GM19239 (cell line): ENCODE results near the gene BTG2.
"Not testable (repeated sequence)": the region's sequence is repeated elsewhere in the genome, so short reads cannot be mapped to it uniquely, and the experiment has no call there.

Experiments used
- DNase-seq: peaks from one replicate; pipeline ENCODE4 v3.0.0; 2011; ENCODE audit warnings: low spot score; ENCODE audit not compliant: insufficient read length
- FAIRE-seq: peaks from 2 replicates; lab custom pipeline; 2011; peaks lifted over from hg19 to GRCh38; lab: Jason Lieb, UNC

The BTG2 gene

DNA sequence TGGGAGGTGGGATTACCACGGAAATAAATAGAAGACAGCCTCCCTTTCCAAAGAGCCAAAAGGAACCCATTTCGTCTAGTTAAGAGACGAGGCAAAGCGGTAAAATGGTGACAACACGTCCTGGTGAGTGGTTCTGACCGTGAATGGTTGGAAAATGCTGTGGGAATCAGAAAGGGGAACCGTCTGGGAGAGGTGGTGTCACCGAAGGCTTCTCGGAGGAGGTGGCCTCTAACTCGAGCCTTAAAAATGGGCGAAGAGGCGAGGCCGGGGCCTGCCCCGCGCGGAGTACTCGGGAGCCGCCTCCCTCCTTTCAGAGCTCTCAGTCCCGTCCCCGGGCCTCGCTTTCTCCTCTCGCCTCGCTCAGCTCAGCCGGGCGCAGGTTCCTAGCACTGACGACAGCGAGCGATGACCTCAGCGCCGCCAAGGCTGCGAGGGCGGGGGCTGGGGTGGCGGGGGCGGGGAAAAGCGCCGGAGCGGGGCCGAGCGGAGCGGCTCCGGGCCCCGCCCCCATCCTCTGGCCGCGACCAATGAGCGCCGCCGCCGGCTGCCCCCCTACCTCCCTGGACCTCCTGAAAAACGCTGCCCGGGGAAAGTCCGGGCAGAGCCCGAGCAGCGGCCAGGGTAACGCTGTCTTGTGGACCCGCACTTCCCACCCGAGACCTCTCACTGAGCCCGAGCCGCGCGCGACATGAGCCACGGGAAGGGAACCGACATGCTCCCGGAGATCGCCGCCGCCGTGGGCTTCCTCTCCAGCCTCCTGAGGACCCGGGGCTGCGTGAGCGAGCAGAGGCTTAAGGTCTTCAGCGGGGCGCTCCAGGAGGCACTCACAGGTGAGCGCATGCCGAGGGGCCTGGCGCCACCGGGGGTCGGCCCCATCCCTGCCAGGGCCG is at the start of gene BTG2:
BTG2 (plus strand) TSS at position 601 of the 890 bp plus-strand sequence; CDS start at position 689, 88 bp downstream.
- no peak for FAIRE-seq

DNA sequence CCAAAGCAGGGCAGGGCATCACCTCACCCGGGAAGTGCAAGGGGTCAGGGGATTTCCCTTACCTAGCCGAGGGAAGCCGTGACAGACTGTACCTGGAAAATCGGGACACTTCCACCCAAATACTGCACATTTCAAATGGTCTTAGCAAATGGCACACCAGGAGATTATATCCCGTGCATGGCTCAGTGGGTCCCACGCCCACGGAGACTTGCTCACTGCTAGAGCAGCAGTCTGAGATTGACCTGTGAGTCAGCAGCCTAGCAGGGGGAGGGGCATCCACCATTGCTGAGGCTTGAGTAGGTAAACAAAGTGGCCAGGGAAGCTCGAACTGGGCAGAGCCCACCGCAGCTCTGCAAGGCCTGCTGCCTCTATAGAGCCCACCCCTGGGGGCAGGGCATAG is 48.7 kb upstream of the BTG2 start:
- FAIRE-seq, DNase-seq: not testable (repeated sequence)

More for the DNA sequence above, at the start of gene BTG2:
- DNase-seq: peak; percentile 70

DNA sequence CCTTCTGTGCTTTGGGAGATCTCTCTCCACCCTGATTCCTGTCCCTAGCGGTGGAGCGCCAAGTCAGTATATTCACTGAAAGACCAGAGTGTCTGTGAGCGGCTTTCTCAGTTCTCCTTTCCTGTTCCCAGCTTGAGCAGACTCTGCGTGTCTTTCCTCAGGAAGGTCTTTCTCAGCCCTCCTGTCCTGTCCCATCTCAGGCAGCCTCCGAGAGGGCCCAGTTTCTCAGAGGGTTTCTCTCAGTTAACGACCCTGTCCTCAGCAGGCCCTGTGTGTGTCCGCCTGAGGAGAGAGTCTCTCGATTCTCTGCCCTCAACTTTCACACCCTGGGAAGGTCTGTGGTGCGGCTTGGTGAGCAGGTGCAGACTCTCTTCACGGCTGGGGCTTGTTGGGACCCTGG is 41.8 kb upstream of the BTG2 start:
- DNase-seq (no peak), FAIRE-seq (no peak)

GRCh38 chr1:203264052-203264501 is 41.2 kb upstream of the BTG2 start:
- no peak for FAIRE-seq

GRCh38 chr1:203265541-203265940 is 39.8 kb upstream of the BTG2 start:
- DNase-seq (no peak), FAIRE-seq (no peak)

More at GRCh38 chr1:203264052-203264501, 41.2 kb upstream of the BTG2 start:
- DNase-seq: no peak

- FAIRE-seq, DNase-seq: not testable (repeated sequence)
Observed at GRCh38 chr1:203266140-203266539, 39.2 kb upstream of the BTG2 start.

DNA sequence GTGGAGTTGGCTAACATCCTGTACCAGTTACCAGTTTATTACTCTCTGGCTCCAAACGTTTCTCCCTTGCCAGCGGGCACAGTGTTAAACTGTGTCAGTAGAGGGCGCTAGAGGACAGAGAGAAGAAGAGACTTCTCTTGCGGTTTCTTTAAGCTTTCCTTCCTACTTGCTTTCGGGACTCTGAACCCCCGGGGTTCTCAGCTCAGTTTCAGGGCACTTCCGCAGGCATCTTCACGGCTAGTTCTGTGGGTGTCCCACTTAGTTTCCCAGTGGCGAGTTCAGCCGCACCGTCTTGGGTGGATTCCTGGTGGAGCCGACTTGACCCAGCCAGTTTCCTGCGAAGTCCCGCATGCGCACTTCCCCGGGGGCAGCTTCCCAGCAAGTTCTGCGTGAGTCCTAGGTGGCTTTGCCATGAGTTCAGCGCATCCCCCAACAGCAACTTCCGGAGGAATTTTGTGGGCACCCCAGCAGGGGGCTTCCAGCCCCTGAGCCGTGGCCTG is 37.9 kb upstream of the BTG2 start:
- FAIRE-seq (peak; percentile 87), DNase-seq (peak; percentile 63)

DNA sequence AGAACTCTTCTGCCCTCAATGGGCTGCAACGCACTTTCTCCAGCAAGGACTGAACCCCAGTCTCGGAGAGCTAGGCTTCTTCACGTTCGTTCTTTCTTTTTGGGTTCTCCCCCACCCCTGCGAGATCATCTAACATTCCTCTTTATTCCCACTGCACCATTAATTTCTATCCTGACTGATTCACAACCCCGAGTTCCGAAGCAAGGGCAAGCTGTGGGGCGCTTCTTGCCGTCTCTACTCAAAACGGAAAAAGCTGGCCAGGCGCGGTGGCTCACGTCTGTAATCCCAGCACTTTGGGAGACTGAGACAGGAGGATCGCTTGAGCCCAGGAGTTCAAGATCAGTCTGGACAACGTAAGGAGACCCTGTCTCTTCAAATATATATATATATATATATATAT is 37.4 kb upstream of the BTG2 start:
- DNase-seq (no peak), FAIRE-seq (no peak)

DNA sequence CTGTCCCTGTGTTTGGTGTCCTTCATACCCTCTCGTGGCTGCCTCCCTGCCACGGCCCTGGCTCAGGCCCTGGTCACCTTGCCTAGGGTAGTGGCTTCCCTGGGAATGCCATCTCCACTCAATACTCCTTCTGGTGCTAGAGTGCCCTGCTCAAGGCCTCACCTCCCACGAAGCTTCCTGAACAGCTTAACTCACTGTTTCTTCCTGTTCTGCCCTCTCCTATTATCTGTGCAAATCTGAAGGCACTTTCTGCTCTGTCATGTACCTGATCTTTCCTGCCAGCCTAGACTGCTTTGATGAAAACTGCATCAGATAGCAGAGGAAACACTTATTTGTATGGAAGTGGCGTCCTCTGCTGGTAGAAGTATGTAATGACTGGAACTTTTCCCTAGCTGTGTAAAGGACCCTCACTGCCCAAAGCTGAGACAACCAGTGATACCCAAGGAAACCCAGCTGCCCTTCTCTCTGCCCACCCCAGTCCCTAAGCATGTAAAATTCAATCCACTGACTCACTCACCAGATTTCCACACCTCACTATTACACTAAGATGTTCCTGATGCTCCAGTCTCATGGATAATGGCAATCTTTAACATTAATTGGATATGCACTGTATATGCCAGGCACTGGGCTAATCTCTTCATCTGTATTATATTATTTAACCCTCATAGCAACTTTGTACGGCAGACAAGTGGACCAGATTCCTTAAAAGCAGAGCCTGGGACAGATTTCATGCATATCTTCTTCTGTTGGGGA is 36.2 kb upstream of the BTG2 start:
- peak; percentile 70 for FAIRE-seq
- no peak for DNase-seq

GRCh38 chr1:203269654-203270020 is 35.7 kb upstream of the BTG2 start:
- FAIRE-seq (no peak), DNase-seq (no peak)

DNA sequence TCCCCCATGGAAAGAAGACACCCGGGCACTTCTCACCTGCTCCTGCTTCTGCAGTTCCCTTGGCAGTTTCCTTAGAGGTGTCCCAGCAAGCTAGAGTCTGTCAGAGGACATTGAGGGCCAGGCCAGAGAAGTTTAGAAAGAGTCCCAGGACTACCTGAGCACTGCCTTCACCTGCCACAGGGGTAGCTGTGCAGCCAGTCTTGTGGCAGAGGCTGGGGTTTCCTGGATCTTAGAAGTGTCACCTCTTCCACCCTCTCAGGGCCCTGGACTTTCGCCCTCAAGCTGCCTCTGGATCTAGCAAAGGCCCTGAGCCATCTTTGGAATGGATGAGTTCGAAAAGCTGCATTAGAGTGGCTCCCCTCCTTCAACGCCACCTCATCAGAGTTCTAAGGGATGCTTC is 34.9 kb upstream of the BTG2 start:
- FAIRE-seq: no peak

DNA sequence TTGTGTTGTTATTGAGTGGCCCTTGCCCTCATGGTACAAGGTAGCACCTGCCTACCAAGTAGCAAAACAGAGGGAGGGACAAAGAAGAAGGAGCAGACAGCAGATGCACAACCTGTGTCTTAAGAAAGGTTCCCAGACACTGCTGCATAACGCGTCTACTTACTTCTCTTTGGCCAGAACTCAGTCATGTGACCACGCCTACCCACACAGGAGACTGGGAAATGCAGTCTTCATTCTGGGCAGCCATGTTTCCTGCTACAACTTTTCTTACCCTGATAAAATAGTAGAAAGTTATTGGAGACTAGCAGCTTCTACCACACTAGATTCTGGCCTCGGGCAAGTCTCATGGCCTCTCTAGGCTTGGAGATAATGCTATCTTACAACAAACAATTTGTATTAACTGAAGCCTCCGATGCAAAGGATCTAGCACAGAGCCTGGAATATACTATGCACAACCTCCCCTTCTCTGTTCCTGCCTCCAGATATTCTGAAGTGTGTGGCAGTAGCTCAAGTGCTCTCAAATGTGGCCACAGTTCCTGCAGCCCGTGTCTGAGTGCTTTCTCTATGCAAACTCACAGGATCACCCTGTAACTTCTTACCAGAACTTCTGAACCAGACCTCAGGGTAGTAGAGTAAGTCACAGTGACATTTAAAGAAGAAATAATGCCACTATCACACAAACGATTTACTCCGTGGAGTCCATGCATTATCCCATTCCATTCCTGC is 34.1 kb upstream of the BTG2 start:
- DNase-seq (no peak), FAIRE-seq (peak; percentile 64)

More for the DNA sequence above, 34.9 kb upstream of the BTG2 start:
- DNase-seq: no peak

DNA sequence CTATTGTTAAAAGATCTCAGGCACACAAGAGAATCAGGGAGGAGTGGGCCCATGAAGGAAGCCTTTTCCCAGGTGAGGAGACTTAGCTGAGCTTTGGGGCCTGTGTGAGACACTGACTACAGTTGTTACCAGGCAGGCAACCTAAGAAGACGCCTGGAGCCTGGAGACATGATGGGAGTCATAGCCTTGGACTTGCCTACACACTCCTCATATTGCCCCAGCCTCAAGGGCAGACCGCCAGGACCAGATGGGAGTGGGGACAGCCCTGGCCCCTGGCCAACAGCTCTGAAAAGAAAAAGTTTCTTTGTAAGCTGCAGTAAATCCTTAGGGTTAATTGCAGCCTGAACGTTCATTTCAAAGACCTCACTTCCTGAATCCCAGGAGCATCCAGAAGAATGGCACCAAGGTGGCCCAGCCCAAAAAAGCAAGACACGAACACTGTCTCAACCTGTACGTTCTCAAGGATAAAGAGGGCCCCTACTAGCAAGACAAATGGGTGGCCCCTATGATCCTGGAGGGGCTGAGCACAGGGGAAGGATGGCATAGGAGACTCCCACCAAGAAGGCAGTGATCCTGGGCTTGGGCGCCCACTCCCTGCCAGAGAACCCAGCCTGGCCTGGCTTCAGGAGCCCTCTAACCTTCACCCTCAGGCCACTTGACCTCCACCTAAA is 33.2 kb upstream of the BTG2 start:
- FAIRE-seq (no peak), DNase-seq (no peak)

DNA sequence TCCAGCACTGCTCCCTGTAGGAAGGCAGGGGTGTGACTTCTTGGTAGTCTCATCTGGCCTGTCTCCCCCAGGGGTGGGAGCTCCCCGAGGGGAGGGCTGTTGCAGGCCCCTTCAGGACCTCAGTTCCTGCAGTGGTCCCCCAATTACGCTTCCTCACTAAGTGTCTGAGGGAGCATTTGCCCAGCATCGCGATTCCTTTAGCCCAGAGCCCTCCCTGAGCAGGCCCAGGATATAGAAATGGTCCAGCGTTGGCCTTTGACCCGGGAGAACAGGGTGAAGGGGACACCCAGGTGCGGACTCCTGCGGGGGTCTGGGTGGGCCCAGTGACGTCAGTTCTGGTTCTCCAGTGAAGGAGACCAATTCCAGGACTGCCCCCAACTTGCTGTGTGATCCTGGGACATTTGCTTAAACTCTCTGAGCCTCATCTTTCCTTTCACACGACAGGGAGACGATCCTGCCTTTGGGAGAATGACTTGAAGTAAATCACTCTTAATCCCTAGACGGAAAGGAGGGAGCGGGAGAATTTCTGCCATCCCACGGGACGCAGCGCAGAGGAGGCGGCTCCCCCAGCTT is 32.6 kb upstream of the BTG2 start:
- no peak for DNase-seq
- no peak for FAIRE-seq

- DNase-seq (no peak), FAIRE-seq (peak; percentile 91)
Observed at GRCh38 chr1:203273206-203273868, 32.0 kb upstream of the BTG2 start.

DNA sequence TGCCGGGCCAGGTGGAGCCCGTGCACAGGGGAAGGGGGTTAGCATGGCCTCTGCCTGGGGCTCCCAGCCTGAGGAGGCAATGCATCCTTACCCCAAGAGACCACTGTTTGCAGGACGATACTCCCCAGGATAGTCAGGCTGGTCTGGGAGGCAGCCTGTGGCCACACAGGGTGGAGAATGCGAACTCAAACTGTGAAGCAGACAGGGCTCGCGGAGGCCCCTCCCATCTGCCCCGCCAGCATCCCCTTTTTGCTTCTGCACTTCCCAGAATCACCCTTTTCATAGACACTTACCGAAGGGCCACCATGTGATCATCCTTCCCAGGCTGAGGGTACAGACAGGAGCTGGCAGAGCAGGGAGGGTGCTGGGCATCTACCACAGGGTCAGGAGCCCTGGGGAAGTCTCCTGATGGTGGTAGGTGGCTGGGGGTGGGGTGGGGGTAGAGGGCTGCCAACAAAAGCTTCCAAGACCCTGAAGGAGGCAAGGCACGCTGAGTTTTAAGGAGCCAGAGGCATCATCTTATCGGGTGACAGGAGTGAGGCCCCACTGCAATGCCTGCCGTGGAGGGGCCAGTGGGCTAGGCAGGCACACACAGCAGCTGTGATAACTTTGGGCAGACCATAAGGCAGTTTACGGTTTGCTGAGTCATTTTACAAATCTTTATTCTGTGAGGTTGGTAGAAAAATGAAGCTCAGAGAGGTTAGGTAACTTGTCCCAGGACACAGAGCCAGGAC is 31.3 kb upstream of the BTG2 start:
- DNase-seq (no peak), FAIRE-seq (peak; percentile 68)

DNA sequence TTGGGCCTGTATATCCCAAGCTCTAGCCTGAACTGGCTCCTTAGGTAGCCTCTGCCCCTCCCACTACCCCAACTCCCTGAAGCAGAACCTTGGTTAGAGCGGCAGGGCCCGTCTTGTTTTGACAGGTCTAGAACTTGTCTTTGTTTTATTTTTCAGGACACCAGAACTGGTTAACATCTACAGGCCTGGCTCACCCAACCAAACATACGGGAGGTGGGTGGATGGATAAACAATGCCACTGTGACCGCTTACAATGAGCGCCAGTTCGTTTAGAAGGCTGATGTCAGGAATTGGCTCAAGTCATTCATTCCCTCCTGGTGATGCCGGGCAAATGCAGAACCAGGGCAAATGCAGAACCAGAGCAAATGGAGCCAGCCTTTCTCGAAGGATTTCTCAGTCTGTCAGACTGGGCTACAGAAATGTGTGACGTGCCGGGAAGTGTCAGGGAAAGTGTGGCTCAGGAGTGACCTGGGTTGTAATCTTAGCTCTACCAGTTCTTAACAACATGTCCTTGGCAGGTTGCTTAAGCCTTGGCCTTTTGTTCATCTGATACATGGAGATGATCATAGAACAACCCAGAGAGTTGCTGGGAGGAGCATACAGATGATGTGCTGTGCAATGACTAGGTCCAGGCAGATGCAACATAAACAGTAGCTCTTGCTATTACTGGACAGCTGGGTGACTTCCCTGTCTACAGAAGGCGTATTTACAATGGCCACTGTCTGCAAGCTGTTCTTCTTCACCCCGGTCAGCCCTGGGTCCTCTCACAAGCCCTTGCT is 30.5 kb upstream of the BTG2 start:
- FAIRE-seq: no peak

More for the DNA sequence above, 30.5 kb upstream of the BTG2 start:
- no peak for DNase-seq
